AG09309 (cell line): ENCODE results near the gene ATP1B2.
A peak's percentile ranks its signal among the peaks of the same experiment; 100 is the strongest.
"Not testable (repeated sequence)": the region's sequence is repeated elsewhere in the genome, so short reads cannot be mapped to it uniquely, and the experiment has no call there.

Experiments used
- DNase-seq: peaks from one replicate; pipeline ENCODE4 v3.0.0-alpha.2; 2010; ENCODE audit warnings: low read depth
- H3K4me3 ChIP-seq: 2 replicates; pipeline ENCODE4 v1.5.1; 2011; ENCODE audit warnings: mild to moderate bottlenecking, low read depth, low read length, moderate library complexity; ENCODE audit not compliant: control insufficient read depth
- CTCF ChIP-seq: IDR thresholded peaks from 2 replicates; pipeline ENCODE4 v1.5.1; 2011; ENCODE audit warnings: mild to moderate bottlenecking, low read depth, low read length, inconsistent platforms; ENCODE audit not compliant: insufficient read depth, control insufficient read depth; ENCODE audit errors: missing control alignments

Gene ATP1B2

GRCh38 chr17:7634384-7634783, 16.3 kb upstream of the ATP1B2 start:
- TF ChIP-seq CTCF: peak; percentile 61
- no peak overlapping the region for H3K4me3 ChIP-seq
- no peak for DNase-seq

- no peak for TF ChIP-seq CTCF
- no peak for DNase-seq
- no peak overlapping the region for H3K4me3 ChIP-seq
Measured at GRCh38 chr17:7636163-7636562, 14.6 kb upstream of the ATP1B2 start.

- DNase-seq: no peak
- H3K4me3 ChIP-seq: no peak overlapping the region
- no peak for TF ChIP-seq CTCF
Measured at GRCh38 chr17:7640783-7641182, 9.9 kb upstream of the ATP1B2 start.

GRCh38 chr17:7641635-7642034, 9.1 kb upstream of the ATP1B2 start:
- DNase-seq, H3K4me3 ChIP-seq: not testable (repeated sequence)

- H3K4me3 ChIP-seq: no peak overlapping the region
- no peak for DNase-seq
- no peak for TF ChIP-seq CTCF
Measured at GRCh38 chr17:7644775-7645174, 6.0 kb upstream of the ATP1B2 start.

GRCh38 chr17:7646457-7646856, 4.3 kb upstream of the ATP1B2 start:
- no peak for TF ChIP-seq CTCF
- H3K4me3 ChIP-seq: no peak overlapping the region
- no peak for DNase-seq

GRCh38 chr17:7647018-7647417, 3.7 kb upstream of the ATP1B2 start:
- no peak for TF ChIP-seq CTCF
- no peak overlapping the region for H3K4me3 ChIP-seq
- no peak for DNase-seq
